ENCODE results near the gene SMIM13.

SMIM13 gene

DNA sequence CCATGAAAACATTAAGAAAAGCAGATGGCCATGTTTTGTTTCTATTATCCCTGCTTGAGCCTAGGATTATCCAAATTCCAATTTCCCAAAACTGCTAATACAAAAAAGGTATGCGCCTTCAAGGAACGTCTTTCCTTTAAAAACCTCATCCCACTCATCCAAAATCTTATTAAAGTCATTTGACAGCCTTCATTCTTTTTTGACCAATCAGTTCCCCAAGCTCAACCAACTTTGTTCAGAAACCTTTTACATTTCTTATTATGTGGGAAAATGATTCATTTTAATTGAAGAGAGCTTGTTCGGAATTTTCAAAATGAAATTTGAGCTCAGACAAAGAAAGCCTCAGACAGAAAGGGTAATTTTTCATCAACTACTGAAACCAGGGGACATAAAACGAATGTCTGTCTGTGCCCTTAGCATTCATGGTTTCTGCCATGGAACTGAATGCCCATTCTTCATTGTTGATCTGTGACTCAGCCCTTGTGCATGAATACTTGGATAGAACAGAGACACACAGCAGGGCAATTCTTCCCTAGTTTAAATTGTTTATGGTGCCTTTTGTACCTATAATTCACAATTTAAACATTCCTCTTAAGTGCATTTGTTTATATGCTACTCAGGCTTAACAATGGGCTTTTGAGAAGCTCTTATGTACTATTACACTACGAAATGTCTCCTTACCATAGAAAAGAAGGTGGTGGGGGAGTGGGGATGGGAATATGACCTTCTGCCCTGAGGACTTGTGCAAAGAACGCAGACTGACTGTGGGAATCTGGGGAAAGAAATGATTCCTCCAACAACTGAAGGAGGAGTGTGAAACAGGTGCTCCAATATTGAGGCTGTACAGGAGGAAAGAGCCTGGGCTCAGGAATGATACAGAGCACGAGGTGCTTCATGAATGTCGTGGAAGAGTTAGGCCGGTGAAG, 67.7 kb downstream of the SMIM13 start:
- DNase-seq = peak; percentile 40

DNA sequence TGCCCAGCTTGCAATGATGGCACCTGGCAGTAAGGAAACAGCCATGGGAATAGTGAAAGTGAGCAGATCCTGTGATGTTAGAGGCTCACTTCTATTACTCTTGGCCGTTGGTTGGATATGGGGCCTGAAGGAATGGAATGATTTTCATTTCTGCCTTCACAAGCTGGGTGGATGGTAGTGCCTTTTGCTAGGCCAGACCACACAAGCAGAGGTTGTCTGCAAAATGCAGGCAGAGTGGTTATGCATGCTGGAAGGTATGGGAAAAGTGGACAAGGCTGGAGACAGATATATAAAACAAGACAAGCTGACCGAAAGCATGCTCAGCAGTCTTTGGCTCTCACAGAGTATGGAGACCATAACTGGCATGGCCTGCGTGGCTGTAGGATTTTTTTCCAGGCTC, 68.6 kb downstream of the SMIM13 start:
- no peak for DNase-seq

DNA sequence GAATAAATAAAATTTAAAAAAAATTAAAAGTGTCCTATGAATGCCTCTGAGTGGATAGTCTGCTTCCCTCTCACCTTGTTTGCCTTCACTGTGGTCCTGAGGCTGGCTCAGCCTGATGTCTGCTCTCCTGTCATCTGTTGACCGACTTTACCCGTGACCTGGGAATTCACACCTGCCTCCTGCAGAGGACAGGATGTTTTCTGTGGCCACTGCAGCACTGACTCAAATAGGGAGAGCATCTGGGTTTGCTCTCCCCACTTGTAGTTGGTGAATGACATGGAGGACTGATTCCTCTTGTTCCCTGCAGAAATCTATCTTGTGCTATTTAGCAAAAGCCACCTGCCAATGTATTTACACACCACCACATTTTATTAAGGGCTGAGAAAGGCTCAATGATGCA, 70.3 kb downstream of the SMIM13 start:
- DNase-seq = peak; percentile 95

DNA sequence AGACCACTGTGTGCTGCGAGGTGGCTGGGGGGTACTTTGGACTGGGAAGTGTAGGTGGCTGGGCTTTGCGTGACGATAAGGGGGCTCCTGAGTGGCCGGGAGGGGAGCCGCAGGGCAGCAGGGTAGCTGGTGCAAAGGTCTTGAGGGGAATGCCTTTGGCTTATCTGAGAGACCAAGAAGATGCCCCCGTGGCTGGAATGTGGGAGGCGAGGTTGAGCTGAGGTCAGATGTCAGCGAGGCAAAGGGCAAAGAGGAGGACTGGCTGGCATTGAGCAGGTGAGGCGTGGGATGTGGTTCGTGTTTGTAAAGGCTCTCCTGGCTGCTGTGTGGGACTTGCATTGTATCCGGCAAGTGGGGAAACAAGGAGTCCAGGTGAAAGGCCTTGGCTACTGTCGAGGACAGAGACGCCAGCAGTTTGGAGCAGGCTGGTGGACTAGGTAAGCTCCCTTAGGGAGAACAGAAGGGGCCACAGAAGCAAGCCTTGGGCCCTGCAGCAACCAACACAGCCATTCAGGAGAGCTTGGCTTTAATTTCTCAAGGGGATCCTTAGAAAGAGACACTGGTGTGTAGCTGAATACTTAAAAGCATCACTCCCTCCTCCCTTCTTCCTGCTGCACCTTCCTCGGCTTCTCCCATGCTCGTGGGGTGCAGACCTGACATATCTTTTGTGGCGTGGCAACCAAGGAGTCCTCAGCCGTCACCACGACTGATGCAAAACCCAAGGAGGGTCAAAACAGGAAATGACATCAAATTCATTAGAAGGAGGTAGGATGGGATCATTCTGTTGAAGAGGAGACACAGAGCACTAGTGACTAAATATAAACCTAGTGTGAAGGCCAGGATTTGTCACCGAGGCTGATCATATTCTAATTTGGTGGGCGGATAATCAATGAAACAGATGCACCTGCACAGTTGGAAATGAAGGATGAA, 71.3 kb downstream of the SMIM13 start:
- peak; percentile 42 for DNase-seq

DNA sequence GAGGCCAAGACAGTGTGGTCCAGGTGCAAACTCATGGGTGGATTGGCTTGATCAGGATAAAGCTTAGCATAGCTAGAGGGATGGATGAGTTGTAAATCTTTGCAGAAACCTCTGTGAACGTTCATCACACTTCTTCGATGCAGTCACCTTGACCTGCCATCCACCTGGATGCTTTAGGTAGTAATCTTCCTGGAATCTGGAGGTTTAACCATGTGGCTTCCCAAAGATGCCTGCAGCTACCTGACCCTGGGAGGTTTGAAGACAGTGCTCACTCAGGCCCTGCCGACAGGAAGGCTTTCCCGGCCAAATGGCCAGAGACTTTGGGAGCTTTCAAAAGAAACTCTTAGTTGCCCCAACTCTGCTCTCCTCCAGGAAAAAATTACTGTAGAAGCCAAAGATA, 73.3 kb downstream of the SMIM13 start:
- DNase-seq = no peak

DNA sequence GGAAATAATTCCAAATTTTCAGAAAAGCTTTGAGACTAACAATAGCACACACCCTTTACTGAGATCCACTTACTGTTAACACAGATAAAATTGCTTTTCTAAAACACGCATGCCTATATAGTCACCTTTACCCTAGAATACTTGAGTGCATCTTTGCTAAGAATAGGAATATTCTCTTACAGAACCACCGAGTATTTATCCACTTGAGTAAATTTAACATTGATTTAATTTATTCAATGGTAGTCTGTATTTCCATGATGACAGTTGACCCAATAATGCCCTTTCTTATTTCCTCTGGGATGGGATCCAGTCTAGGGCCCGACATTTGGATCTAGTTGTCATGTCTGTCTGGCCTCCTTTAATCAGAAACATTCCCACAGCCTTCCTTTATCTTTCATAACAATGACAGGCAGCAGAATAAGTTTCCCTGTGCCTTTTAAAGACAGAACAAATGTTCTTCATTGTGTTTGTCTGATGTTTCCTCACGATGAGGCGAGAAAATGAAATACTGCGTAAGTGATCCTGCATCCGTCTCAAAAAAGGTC, 74.5 kb downstream of the SMIM13 start:
- DNase-seq = no peak

DNA sequence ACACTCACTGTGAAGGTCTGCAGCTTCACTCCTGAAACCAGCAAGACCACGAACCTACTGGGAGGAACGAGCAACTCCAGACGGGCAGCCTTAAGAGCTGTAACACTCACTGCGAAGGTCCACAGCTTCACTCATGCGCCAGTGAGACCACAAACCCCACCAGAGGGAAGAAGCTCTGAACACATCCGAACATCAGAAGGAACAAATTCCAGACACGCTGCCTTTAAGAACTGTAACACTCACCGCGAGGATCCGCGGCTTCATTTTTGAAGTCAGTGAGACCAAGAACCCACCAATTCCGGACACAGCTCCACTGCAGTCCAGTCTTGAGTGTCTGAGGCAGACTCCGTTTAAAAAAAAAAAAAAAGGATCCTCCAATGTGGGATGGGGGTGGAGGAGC, 78.3 kb downstream of the SMIM13 start:
- DNase-seq = no peak

DNA sequence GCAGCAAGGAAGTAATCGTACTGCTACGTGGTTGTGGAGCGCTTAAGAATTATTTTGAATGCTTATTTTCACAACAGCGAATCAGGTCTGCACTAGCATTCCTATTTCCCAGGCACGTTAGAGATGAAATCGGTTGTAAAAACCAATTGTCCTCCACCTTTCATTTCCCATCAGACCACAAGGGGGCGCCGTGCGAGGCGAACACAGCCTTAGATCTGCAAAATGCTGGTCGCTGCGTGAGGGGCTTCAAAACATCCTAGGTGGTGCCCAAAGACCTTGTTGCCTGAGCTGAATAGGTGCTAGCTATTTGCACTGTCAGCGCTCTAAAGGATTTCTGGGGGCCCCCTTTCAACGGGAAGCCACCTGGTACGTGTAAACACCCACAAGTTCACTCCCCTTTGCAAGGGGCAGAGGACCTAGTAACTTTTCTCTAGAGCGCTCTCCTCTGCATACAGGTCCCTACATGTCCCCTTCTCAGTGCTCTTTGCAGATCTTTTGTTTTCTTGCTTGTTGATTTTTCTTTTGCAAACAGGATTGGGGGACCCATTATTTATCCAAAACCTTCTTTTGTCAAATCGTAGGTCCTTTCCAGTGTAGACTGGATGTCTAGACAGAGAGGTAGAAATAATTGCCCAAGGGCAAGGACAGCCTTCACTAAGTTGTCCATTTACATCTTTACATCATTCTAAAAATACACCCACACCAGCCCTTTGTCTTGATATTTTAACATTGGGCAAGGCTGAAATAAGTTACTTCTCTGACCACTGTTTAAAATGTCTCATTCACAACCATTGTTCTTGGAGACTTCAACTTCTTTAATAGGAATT, 79.1 kb downstream of the SMIM13 start:
- peak; percentile 74 for DNase-seq

DNA sequence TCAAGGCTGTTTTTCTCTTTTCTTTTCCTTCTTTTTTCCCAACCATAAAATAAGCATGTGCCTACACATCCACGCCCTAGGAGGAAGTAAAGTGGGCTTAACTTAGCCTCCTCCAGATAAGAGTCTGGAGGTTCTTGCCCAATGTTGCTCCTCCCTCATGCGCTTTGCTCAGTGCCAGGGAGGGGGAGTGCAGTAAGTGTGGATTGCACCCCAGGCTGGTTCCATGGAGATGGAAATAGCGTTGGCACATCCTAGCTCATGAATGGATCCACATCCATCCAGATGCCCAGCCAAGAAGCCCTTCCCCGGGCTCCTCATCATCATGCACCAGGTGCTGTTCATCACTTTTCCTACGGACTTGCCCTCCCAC, 80.6 kb downstream of the SMIM13 start:
- DNase-seq = no peak

DNA sequence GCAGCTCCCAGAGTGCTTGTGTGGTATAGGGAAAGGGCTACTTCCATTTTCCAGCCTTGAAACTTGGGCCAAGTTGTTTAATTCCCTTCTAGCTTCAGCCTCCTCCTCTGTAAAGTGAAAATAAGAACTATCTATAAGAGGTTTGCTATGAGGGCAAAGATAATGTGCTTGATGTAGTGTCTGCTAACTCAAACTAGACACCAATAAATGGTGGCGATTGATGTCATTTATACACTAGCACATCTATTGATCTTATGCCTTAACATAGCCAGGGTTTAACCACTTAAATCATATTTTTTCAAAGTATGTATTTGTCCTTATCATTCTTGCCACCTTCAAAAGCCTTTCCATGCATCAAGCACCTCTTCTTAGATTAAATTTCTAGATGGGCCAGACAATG, 83.6 kb downstream of the SMIM13 start:
- no peak for DNase-seq

DNA sequence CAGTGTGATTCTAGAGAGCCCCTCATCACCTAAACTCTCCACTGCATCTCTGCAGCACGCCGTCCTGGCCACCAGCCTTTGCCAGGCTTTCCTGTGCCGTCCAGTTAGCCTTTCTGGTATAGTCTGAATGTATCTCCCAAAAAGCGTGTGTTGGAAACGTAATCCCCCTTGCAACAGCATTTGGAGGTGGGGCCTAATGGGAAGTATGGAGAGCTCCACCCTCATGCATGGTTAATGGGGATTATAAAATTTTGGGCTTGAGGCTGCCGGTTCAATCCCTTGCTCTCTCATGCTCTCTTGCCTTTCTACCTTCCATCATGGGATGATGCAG, 85.4 kb downstream of the SMIM13 start:
- DNase-seq = no peak

DNA sequence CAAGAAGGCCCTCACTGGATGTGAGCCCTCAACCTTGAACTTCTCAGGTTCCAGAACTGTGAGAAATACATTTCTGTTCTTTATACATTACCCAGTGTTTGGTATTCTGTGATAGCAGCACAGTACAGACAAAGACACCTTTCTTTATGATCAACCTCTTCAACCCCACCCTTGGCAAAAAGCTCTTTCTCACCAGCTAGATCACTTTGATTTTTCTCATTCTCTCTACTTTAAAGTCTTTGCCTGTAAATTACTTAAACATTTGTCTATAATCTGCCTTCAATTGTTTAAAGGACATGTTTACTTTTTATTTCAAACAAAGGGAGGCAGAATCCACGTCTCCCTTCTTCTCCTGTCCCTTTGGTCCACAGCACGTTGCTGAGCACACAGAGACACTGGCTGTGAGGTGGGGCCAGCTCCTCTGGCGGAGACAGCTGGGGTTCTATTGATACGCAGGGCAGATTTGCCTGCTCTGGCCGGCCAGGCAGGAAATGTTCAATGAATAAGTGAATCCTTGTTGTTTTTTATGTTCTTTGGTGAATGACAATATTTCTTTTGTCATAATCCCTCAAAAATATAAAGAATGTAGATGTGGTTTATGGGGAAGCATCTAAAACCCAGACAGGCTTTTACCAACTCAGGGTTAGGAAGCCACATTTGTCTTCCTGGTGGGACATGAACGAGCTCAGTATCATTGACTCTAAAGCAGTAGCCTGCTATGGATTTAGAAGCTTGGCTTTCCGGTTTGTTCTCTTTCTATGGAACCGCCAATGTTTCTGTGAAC, 86.0 kb downstream of the SMIM13 start:
- DNase-seq = peak; percentile 47

DNA sequence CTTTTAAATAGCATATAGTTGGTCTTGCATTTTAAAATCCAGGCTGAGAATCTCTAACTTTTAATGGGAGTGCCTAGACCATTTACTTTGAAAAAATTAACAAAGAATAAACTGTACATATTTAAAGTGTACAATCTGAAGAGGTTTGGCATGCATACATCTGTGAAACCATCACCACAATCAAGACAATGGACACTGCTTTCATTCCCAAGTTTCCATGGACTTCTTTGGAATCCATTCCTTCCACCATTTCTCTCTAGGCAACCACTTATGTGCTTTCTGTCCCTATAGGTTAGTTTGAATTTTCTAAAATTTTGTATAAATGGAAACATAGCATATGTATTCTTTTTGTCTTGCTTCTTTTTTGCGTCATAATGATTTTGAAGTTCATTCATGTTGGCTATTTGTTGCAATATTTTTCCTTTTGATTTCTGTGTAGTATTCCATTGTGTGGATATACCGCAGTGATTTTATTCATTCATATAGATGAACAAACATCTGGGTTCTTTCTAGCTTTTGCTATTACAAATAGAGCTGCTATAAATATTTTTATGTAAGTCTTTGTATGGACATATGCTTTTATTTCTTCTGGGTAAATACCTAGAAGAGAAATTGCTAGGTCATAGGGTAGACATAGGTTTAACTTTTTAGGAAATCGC, 88.0 kb downstream of the SMIM13 start:
- DNase-seq = no peak

DNA sequence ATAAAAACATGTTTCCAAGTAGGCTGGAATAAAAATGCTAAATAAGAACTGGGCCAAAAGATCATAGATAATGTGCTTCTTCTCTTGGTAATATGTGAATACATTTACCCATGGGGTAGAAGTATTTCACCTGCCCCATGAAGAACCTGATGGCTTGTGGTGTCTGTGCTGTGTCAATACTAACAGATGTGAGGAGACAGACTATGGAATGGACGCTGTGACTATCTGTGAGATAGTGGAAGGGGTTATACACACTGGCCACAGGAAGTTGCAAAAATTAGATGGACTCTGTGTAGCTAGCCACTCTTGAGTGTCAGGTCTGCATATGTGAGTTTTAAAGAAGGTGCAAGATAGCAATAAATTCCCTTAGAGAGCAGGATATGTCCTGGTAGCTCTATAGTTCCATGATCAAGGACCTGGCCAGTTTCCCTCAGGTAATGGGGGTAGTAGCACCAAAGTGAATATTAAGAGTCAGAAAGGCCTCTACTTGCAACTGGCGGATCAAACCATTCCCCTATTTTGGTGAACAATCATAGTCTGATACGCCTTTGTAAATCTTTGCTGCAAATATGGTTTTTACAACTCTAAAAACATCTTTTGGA, 90.2 kb downstream of the SMIM13 start:
- peak; percentile 31 for DNase-seq

DNA sequence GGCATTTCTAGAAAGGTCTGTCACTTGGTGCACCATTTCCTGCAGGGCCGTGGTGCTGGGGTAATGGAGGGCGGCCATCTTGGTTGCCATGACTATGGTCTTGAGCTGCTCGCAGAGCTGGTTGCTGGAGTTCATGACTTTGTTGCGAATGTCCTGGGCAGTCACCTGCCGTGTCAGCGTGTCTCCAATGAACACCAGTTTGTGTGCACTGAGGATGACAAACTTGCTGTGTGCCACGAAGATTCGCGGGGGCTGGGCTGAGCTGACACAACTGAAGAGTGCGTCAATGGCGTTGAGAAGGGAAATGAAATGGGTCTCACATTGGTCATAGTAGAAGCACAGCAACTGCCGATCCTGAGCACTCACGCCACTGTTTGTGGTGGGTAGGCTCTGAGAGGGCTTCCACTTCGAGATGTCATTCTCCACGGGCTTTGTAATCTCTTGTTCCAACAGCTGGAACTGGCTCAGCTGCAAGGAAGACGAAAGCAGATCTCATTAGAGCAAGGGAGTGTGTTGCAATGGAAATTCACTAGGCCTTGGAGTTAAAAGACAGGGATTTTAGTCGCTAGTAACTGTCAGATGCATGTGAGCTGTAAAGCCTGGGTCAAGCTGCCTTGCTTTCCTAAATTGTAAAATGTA, 91.7 kb downstream of the SMIM13 start:
- DNase-seq = no peak

DNA sequence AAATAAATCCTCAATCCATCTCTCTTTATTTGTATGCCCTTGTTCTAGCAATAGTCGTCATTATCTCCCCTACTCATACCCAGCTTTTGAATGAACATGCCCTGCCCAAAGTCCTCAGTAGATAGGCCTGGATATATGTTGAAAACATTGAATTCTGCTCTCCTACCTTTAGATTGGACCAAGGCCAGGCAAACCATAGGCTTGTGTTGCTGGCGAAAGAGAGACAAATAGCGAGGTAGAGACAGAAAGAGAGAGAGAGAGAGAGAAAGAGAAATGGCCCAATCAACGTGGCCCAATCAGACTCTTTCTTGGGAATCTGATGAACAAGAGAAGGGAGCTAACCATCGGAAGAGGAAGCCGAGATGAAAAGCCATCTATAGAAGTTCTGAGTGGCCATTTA, 93.7 kb downstream of the SMIM13 start:
- peak; percentile 41 for DNase-seq
